Astrocyte of the spinal cord (primary cell): ENCODE measurements around the gene MYO1H.

ENCODE experiments used
- DNase-seq: peaks from one replicate; pipeline ENCODE4 v3.0.0; 2011; ENCODE audit warnings: low read depth, low spot score
- H3K4me3 ChIP-seq: 2 replicates; pipeline ENCODE4 v1.5.1; 2011; ENCODE audit warnings: low read depth, mild to moderate bottlenecking, low read length, moderate library complexity
- in situ Hi-C: cut with HindIII; loops from 2 replicates; pipeline ENCODE4 v1.10.0; 2017; ENCODE audit warnings: low sequenced_read_pairs
- TF ChIP-seq, protein P1 (sequence below): IDR thresholded peaks from 2 replicates; pipeline ENCODE4 v1.5.1; 2012; ENCODE audit warnings: low read depth, mild to moderate bottlenecking, low read length, inconsistent platforms

Gene MYO1H

DNA sequence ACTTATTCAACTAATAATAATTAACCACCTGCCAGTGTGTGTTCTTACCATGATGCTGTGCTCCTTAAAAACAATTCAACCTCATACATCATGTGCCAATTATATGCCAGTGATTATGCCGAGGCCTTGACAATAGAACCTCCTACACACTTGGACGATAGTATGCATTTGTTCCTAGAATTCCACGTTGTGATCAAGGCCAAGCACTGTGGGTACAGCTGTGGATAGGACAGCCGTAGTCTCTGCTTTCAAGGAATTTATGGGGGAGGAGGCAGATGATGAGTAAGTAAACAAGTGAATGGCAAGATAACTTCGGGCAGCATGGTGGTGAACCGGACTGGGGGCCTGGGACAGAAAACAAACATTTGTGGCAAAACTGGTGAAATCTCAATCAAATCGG is 18.0 kb upstream of the MYO1H start:
- TF ChIP-seq, protein P1, sequence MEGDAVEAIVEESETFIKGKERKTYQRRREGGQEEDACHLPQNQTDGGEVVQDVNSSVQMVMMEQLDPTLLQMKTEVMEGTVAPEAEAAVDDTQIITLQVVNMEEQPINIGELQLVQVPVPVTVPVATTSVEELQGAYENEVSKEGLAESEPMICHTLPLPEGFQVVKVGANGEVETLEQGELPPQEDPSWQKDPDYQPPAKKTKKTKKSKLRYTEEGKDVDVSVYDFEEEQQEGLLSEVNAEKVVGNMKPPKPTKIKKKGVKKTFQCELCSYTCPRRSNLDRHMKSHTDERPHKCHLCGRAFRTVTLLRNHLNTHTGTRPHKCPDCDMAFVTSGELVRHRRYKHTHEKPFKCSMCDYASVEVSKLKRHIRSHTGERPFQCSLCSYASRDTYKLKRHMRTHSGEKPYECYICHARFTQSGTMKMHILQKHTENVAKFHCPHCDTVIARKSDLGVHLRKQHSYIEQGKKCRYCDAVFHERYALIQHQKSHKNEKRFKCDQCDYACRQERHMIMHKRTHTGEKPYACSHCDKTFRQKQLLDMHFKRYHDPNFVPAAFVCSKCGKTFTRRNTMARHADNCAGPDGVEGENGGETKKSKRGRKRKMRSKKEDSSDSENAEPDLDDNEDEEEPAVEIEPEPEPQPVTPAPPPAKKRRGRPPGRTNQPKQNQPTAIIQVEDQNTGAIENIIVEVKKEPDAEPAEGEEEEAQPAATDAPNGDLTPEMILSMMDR = no peak
- no peak overlapping the region for H3K4me3 ChIP-seq
- in situ Hi-C loops = no loop called here
- no peak for DNase-seq

DNA sequence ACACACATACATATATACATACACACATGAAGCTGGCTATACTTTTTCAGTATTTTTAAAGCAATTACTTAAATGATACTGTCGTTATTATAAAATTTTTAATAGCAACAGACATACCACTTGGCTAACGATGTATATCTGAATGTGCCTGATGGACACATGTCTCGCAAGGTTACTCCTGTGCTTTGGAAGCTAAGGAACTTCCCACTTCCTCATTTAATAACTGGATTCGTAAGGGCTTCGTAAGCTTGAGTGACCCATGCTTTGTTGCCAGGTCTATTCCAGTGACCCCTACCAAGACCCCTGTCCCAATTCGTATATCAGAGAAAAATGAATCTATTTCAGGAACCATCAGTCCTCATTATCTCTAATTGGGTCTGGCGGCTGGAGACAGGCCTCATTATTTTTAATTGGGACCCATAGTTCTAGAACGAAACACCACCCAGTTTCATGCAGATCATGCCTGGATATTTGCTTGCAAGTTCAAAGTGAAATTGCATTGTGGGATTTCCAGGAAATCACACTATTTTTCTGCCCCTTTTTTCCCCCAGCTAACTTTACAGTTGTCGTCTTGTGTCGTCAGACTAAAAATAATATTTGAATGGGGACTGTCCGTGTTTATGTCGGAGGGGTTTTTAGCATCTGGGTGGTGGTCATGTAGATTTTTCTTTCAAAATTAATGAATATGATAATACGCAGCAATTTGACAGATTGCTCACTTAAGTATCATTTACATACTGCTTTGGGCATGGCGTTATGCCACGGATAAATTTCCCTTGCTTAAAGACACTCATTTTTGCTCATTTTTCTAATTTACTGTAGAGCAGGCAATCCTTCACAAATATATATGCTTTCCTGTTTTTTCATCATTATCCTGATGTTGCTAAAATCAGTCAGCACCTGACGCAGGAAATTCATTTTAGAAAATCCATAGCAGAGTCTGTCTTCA is 17.1 kb upstream of the MYO1H start:
- H3K4me3 ChIP-seq = no peak overlapping the region
- TF ChIP-seq, protein P1 = no peak
- in situ Hi-C loops = no loop called here
- no peak for DNase-seq

DNA sequence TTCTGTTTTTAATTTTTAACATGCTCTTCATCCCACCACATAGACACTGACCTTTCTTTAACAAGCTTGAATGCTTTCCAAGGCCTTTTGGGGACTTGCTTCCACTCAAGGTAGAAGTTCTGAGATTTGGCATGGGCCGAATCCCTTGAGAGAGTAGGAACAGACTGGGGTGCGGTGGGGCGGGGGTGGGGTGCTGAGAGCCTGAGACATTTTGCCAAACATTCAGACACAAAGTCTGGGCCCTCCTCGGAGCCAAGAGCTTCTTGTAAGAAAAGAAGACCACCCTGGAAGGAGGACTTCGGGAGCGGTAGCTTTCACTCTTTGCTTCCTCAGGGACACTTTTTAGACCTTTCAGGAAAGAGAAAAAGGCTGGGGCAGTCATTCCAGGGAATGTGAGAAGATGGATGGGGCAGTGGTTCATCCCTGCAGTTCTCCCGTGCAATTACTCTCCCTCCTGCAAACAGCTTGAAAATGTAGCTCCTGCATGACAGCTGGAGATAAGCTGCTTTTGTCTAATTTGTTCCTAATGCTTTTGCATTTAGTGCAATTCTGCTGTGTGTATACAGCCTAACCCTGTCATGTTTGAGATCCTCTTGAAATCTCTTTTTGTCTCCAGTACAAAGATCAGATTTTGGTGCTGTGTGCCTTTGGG is 16.3 kb upstream of the MYO1H start:
- in situ Hi-C loops = no loop called here
- no peak overlapping the region for H3K4me3 ChIP-seq
- TF ChIP-seq, protein P1 = no peak
- DNase-seq = no peak

DNA sequence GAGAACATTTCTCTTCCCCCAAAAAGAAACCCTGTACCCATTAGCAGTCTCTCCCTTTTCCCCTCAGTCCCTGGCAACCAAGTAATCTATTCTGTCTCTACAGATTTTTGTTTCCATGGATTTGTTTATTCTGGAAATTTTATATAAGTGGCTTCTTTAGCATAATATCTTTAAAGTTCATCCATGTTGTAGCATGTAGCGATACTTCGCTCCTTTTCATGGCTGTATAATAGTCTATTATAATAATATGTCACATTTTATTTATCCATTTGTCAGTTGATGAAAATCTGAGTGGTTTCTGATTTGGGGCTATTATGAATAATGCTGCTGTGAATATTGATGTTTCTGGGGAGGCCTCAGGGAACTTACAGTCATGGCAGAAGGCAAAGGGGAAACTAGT is 12.8 kb upstream of the MYO1H start:
- in situ Hi-C loops = no loop called here
- no peak for DNase-seq
- TF ChIP-seq, protein P1 = no peak
- H3K4me3 ChIP-seq = no peak overlapping the region

DNA sequence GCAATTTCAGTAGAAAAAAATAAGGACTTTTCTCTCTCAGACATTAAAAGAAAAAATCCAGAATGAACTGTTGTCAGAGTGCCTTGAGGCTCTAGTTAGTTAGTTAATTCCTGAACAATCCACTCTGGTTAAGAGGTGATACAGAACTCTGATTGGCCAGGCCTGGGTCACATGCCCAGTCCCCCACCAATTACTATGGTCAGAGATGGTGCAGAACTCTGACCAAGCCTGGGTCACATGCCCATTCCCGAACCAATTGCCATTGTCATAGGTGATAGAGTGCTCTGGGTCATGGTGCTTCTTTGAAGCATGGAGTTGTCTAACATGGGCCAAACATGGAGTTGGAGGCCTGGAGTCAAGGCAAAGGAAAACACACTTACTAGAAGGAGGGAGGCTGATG is 11.1 kb upstream of the MYO1H start:
- in situ Hi-C loops = no loop called here
- no peak for DNase-seq
- TF ChIP-seq, protein P1 = no peak
- H3K4me3 ChIP-seq = no peak overlapping the region

DNA sequence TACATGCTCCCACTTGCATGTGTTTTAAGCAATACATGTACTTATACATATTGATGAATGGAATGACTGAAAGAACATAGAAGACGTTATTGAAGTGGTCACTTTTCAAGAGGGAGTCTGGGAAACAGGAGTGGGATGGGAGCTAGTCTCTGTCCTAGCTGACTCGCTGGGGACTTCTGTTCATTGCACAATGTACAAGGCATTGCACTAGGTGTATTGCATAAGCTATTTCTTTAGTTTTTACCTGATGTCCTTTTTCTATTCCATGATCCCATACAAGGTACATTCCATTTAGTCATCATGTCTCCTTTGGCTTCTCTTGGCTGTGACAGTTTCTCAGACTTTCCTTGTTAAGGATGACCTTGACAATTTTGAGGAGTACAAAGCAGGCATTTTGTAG is 4.0 kb upstream of the MYO1H start:
- DNase-seq = no peak
- H3K4me3 ChIP-seq = no peak overlapping the region
- in situ Hi-C loops = no loop called here
- TF ChIP-seq, protein P1 = no peak
